ENCODE results near the gene CERS6.

DNA sequence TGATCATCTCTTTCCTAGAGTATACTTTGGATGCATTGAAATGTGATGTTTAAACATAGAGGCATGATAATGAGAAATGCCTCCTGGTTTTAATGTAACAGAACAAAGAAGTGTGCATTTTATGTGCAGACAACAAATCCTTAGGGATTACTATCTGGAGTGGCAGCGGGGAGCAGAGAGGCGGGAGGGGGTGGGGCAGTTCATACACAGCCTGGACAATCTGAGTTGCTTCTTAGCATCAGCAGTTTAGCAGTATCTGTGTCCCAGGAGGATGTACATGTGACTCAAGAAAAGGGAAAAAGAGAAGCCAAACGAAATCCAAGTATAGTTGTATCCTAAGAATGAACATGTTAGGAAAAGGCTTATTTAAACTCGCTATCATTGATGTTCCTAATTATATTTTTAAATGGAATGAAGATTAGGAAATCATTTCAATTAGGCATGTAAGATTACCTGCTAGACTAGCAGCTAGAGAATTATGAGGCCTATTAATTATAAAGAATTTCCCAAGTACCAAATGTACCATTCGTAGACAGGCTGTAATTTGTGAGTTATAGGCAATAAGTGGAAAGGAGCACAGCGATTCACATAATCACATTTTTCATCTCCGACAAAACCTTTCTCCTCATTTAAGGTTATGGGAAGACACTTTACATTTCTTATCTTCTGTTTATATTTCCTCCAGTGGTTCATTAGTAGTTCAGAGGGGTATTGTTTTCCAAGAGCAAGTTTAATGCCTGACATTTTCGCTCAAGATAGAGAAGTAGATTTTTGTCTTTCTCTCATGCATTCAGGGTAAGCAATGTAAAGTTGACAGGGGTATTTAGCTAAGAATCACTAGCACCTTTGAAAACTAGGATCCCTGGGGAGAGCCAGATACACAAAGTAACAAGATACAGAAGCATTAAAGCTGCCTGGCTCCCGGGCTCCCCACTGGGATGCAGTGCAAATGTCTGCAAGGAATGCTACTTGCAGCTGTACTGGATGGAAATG, 205.1 kb downstream of the CERS6 start:
- TF ChIP-seq, protein P1, sequence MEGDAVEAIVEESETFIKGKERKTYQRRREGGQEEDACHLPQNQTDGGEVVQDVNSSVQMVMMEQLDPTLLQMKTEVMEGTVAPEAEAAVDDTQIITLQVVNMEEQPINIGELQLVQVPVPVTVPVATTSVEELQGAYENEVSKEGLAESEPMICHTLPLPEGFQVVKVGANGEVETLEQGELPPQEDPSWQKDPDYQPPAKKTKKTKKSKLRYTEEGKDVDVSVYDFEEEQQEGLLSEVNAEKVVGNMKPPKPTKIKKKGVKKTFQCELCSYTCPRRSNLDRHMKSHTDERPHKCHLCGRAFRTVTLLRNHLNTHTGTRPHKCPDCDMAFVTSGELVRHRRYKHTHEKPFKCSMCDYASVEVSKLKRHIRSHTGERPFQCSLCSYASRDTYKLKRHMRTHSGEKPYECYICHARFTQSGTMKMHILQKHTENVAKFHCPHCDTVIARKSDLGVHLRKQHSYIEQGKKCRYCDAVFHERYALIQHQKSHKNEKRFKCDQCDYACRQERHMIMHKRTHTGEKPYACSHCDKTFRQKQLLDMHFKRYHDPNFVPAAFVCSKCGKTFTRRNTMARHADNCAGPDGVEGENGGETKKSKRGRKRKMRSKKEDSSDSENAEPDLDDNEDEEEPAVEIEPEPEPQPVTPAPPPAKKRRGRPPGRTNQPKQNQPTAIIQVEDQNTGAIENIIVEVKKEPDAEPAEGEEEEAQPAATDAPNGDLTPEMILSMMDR (IDR thresholded peaks at IDR 0.05), result no peak
- TF ChIP-seq POLR2A (IDR thresholded peaks at IDR 0.05), result no peak
